GM12891 (cell line): ENCODE data around the gene FBXL7.

Source experiments
- PAX5 ChIP-seq: IDR thresholded peaks from 2 replicates; pipeline ENCODE4 v1.6.1; 2011; ENCODE audit warnings: low read length, moderate library complexity, mild to moderate bottlenecking; ENCODE audit not compliant: insufficient read depth, severe bottlenecking
- POLR2A ChIP-seq: IDR thresholded peaks from 2 replicates; pipeline ENCODE4 v1.6.1; 2011; ENCODE audit warnings: low read depth, low read length, control low read depth
- POLR2AphosphoS5 ChIP-seq: IDR thresholded peaks from 2 replicates; pipeline ENCODE4 v1.6.1; 2011; ENCODE audit warnings: low read depth, low read length, control low read depth
- POU2F2 ChIP-seq: IDR thresholded peaks from 2 replicates; pipeline ENCODE4 v1.6.1; 2011; ENCODE audit warnings: low read depth, mild to moderate bottlenecking, control low read depth, low read length, moderate library complexity
- TAF1 ChIP-seq: IDR thresholded peaks from 2 replicates; pipeline ENCODE4 v1.6.1; 2011; ENCODE audit warnings: low read depth, low read length, control low read depth

GRCh38 chr5:15640116-15640515, 140.1 kb downstream of the FBXL7 start:
- TF ChIP-seq POLR2A (no peak), POLR2AphosphoS5 (no peak), TAF1 (no peak), POU2F2 (no peak), PAX5 (no peak)
